ENCODE data around the gene RBM20. TPM values are rescaled to one million over a fixed set of nuclear protein-coding genes. Genes with fewer than 3 reads are reported as not detected.

RBM20 gene
- total and polyA plus RNA-seq, 7 donors, result 0.23 to 7.8 (median 5.4) TPM; not detected in 1

- no peaks in the 10 kb centered on the region for H3K36me3 ChIP-seq
- 72 to 80% methylated on average over 4 of the region's 4 CpGs for WGBS, 2 donors
- intact Hi-C loops (cut with DNase I), result no loop called here
Observed at GRCh38 chr10:110717781-110718589, 73.8 kb downstream of the RBM20 start.

GRCh38 chr10:110721406-110722038 lies 77.4 kb downstream of the RBM20 start:
- Histone ChIP-seq H3K27ac (no peak overlapping the region), H3K27me3 (no peaks in the 10 kb centered on the region), H3K4me3 (no peak overlapping the region), H3K36me3 (no peaks in the 10 kb centered on the region), H3K4me1 (peaks cover 0 to 16% (median 10%) of the 10 kb centered on the region in 4 donors), H3K9me3 (no peaks in the 10 kb centered on the region)
- WGBS, 2 donors, result 93 to 95% methylated on average over 9 of the region's 9 CpGs
- TF ChIP-seq CTCF (IDR thresholded peaks at IDR 0.05), result no peak
- no peak for TF ChIP-seq POLR2A (IDR thresholded peaks at IDR 0.05)
- no peak for TF ChIP-seq EP300 (IDR thresholded peaks at IDR 0.05)
- intact Hi-C loops (cut with DNase I), result no loop called here
- no peak for DNase-seq

More at GRCh38 chr10:110717781-110718589, 73.8 kb downstream of the RBM20 start:
- Histone ChIP-seq H3K27ac (no peak overlapping the region), H3K9me3 (no peaks in the 10 kb centered on the region), H3K27me3 (no peaks in the 10 kb centered on the region), H3K4me1 (peaks cover 0 to 12% (median 7%) of the 10 kb centered on the region in 4 donors), H3K4me3 (no peak overlapping the region)
- DNase-seq, result peak; percentile 75
- TF ChIP-seq POLR2AphosphoS5 (IDR thresholded peaks at IDR 0.05), result no peak
- TF ChIP-seq POLR2A (IDR thresholded peaks at IDR 0.05), result no peak
- no peak for TF ChIP-seq CTCF (IDR thresholded peaks at IDR 0.05)
- TF ChIP-seq EP300 (IDR thresholded peaks at IDR 0.05), result no peak

DNA sequence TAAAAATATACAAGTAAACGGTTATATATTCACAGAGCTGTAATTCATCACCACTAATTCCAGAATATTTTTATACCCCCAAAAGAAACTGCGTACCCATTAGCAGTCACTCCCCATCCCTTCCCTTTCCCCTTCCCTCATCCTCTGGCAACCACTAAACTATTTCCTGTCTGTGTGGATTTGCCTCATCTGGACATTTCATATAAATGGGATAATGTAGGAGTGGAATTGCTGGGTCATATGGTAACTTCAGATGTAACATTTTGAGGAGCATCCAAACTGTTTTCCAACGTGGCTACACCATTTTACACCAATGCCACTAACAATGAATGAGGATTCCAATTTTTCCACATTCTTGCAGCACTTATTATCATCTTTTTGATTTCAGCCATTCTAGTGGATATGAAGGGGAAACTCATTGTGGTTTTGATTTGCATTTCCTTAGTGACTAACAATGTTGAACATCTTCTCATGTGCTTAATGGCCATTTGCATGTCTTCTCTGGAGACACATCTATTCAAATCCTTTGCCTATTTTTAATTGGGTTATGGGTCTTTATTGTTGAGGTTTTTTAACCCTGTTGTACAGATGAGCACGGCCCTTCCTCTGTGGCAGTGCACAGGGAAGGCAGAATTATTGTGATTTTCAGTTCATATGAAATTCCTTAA lies 79.2 kb downstream of the RBM20 start:
- Histone ChIP-seq H3K36me3 (no peaks in the 10 kb centered on the region), H3K9me3 (no peaks in the 10 kb centered on the region), H3K4me1 (peaks cover 0 to 10% (median 2%) of the 10 kb centered on the region in 4 donors), H3K27ac (no peak overlapping the region), H3K27me3 (no peaks in the 10 kb centered on the region), H3K4me3 (no peak overlapping the region)
- intact Hi-C loops (cut with DNase I), result no loop called here
- 81 to 86% methylated on average over 4 of the region's 4 CpGs for WGBS, 2 donors
- no peak for DNase-seq
- TF ChIP-seq CTCF (IDR thresholded peaks at IDR 0.05) (no peak), POLR2A (IDR thresholded peaks at IDR 0.05) (no peak), EP300 (IDR thresholded peaks at IDR 0.05) (no peak), POLR2AphosphoS5 (IDR thresholded peaks at IDR 0.05) (no peak)

DNA sequence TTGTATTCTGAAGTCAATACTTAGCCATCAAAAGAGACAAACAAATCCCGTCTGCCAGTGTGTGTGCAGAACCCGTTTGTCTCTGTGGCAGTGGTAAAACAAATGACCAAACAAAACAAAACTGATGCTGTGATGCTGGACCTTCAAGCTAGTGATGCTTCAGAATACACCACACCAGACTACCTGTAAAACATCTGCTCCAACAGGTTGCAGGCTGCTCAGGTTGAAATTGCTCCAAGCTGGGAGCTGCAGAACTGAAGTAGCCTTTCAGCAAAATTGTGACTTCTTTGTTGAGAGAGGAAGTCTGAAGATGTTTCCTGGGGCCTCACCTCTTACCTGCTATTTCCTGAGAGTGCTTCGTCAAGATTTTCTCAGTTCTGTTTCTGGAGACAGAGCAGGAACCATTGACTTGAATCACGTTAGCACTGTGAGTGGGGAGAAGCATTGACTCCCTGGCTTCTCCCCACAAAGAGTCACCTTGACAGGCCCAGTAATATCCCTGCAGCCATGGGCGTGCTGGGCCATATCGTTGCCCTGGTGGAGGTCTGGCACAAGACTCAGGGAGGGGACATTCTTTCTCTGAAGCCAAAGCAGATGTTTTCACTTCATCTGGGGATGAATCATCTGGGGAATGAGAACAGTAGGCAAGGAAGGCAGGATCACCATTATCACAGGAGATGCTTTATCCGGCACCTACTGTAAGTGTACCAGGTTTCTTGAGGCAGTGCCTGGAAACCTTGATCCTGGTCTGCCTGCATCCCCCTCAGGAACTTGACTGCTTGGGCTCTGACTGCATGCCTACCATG lies 80.2 kb downstream of the RBM20 start:
- H3K4me1 ChIP-seq, result peaks cover 0 to 10% (median 2%) of the 10 kb centered on the region in 4 donors
- WGBS, 2 donors, result 58% methylated on average over 7 of the region's 7 CpGs
- no peaks in the 10 kb centered on the region for H3K27me3 ChIP-seq
- H3K36me3 ChIP-seq, result no peaks in the 10 kb centered on the region
- H3K4me3 ChIP-seq, result no peak overlapping the region
- TF ChIP-seq CTCF (IDR thresholded peaks at IDR 0.05) (no peak), EP300 (IDR thresholded peaks at IDR 0.05) (no peak), POLR2AphosphoS5 (IDR thresholded peaks at IDR 0.05) (no peak), POLR2A (IDR thresholded peaks at IDR 0.05) (no peak)
- no peaks in the 10 kb centered on the region for H3K9me3 ChIP-seq
- intact Hi-C loops (cut with DNase I), result no loop called here
- H3K27ac ChIP-seq, result no peak overlapping the region
- DNase-seq, result no peak

Measured in sigmoid colon (tissue), 7 donors.